Breast epithelium (tissue), 4 donors: ENCODE measurements around the gene TNS2. TPM values are rescaled to one million over a fixed set of nuclear protein-coding genes. Genes with fewer than 3 reads are reported as not detected.
A peak's percentile ranks its signal among the peaks of the same experiment; 100 is the strongest.

Experiments used
- DNase-seq, 2 donors: peaks; one replicate each; pipeline ENCODE4 v3.0.0-alpha.2; 2019; ENCODE audit warnings: low spot score in 2 of 2
- H3K27ac ChIP-seq, 2 donors: fragments of 200-600 bp; sonication (generic) in 1 of 2; one replicate each; pipeline ENCODE4 v1.5.1; 2016 to 2019; ENCODE audit warnings: mild to moderate bottlenecking in 1 of 2
- H3K27me3 ChIP-seq, 2 donors: fragments of 200-600 bp; sonication (generic) in 1 of 2; one replicate each; pipeline versions ENCODE4 v1.5.1 to v1.6.0; 2017 to 2019; ENCODE audit warnings: control low read depth in 1 of 2, mild to moderate bottlenecking in 1 of 2
- H3K36me3 ChIP-seq: fragments of 200-600 bp; one replicate; pipeline ENCODE4 v1.5.1; 2019
- H3K4me1 ChIP-seq, 2 donors: fragments of 200-600 bp; sonication (generic); one replicate each; pipeline ENCODE4 v1.5.1; 2016 to 2019; ENCODE audit warnings: control low read depth in 1 of 2
- H3K4me3 ChIP-seq, 3 donors: fragments of 200-600 bp; sonication (generic); 1 replicate in 2 of 3; 2 replicates in 1 of 3; pipeline ENCODE4 v1.5.1; 2016 to 2019; ENCODE audit warnings: mild to moderate bottlenecking in 3 of 3, moderate library complexity in 2 of 3
- H3K9me3 ChIP-seq, 2 donors: fragments of 200-600 bp; sonication (generic) in 1 of 2; one replicate each; pipeline ENCODE4 v1.5.1; 2016 to 2019; ENCODE audit warnings: control low read depth in 1 of 2
- CTCF ChIP-seq, 3 donors: fragments of 450-650 bp; IDR thresholded peaks; one replicate each; pipeline ENCODE4 v1.5.1; 2016 to 2017; ENCODE audit warnings: antibody characterized with exemption in 3 of 3, mild to moderate bottlenecking in 3 of 3, moderate library complexity in 3 of 3
- POLR2A ChIP-seq: fragments of 450-650 bp; IDR thresholded peaks from one replicate; pipeline ENCODE4 v1.6.1; 2016; ENCODE audit warnings: antibody characterized with exemption, mild to moderate bottlenecking, moderate library complexity
- POLR2AphosphoS5 ChIP-seq, 3 donors: sonication (generic); formaldehyde crosslinking; IDR thresholded peaks; one replicate each; pipeline ENCODE4 v1.6.1; 2017; ENCODE audit warnings: antibody characterized with exemption in 3 of 3
- intact Hi-C: fragments of 100-400 bp; cut with DNase I; formaldehyde crosslinking; loops from one replicate; pipeline ENCODE4 v1.15.1; 2023; ENCODE audit warnings: low total_unique reads
- total RNA-seq, 3 donors: library from RNA; depleted of rRNA; stranded (reverse); fragments of >200 nt; gene quantifications; one replicate each; pipeline ENCODE4 v1.1.0, GENCODE V29; 2016

The TNS2 gene
- total RNA-seq, 3 donors from 2014 or later: 65.4 to 228 (median 156) TPM

DNA sequence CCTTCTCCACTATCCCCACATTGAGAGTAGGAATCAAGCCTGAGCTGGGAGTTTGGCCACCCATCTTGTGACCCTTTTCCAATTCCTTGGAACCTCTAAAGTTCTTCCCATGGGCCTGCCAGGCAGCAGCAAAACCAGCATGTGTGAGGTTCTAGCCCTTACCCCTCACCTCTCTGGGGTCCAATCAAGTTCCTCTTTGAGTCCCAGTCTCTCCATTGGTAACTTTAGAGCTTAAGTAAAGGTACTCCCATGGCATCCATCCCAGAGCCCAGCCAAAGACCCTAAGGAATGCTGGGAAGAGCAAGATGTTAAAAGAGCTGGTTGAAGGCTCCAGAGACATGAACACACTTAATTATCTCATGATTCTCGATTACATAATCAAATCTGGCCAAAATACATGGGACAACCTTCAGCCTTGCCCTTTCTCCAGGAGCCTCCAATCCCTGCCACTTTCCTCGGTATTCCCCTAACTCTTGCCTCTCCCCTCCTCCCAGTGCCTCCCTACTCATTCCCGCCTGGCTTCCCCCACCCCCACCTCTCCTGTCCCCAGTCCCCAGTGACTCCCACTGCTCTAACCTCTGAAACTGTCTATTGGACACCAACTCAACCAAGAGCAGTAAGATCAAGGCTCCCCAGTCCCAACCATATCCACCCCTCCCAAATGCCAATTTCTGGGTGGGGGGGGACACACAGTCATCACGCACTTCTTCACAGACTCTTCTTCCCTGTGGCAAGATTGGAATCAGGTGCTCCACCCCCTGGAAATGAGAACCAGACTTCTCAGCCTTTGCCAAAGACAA, 4.8 kb upstream of the TNS2 start:
- peak overlapping the region; percentile 68 to 80 (median 70) for H3K4me3 ChIP-seq
- no peaks in the 10 kb centered on the region for H3K36me3 ChIP-seq
- peak overlapping the region; percentile 97 to 99 for H3K27ac ChIP-seq
- H3K9me3 ChIP-seq: no peaks in the 10 kb centered on the region
- peaks cover 0 to 34% of the 10 kb centered on the region in 2 donors for H3K4me1 ChIP-seq
- no peaks in the 10 kb centered on the region for H3K27me3 ChIP-seq
- no peak for DNase-seq
- intact Hi-C loops: no loop called here
- TF ChIP-seq POLR2A (no peak), CTCF (IDR thresholded peaks at IDR 0.05) (no peak), POLR2AphosphoS5 (IDR thresholded peaks at IDR 0.05) (no peak)

- intact Hi-C loops: no loop called here
- DNase-seq: peak in 1 of 2 donors; percentile 43
- H3K27me3 ChIP-seq: no peaks in the 10 kb centered on the region
These were observed 4.2 kb upstream of the TNS2 start for GRCh38 chr12:53045696-53046045.

DNA sequence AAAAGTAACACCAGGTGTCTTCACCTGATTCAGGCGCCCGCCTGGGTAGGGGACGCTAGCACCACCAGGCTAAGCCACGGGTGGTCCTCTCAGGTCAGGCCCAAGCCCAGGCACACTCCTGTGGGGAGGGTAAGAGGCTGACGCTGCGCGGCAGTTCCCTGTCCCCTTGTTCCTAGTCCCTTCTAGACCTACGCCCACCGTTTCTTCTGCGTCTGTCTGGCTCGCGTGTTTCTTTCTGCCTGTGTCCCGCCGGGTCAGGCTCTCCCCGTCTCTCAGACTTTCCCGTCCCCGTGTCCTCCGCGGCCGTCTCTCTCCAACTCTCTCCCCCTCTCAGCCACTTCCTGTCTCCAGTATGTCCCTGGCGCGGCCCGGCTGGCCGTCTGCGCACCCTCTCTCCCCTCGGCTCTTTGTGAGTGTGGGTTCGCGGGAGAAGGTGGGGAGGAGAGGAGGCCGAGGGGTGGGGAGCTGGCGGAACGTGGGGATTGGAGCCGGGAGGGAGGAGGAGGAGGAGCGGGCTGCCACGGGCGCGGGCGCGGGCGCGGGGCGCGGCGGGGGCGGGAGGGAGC, 3.1 kb upstream of the TNS2 start:
- peaks cover 0 to 43% of the 10 kb centered on the region in 2 donors for H3K4me1 ChIP-seq

More at GRCh38 chr12:53045696-53046045, 4.2 kb upstream of the TNS2 start:
- peak overlapping the region; percentile 97 to 99 for H3K27ac ChIP-seq
- H3K4me3 ChIP-seq: peak overlapping the region; percentile 68 to 80 (median 70)
- H3K36me3 ChIP-seq: no peaks in the 10 kb centered on the region
- TF ChIP-seq POLR2AphosphoS5 (IDR thresholded peaks at IDR 0.05) (peak; percentile 10 to 37 (median 14)), CTCF (IDR thresholded peaks at IDR 0.05) (no peak)
- H3K4me1 ChIP-seq: peaks cover 0 to 34% of the 10 kb centered on the region in 2 donors
- no peaks in the 10 kb centered on the region for H3K9me3 ChIP-seq

GRCh38 chr12:53047221-53048032, 2.4 kb upstream of the TNS2 start:
- Histone ChIP-seq H3K36me3 (no peaks in the 10 kb centered on the region), H3K4me3 (peak overlapping the region; percentile 68 to 80 (median 78)), H3K9me3 (no peaks in the 10 kb centered on the region), H3K27ac (peak overlapping the region; percentile 97 to 99), H3K4me1 (peaks cover 0 to 50% of the 10 kb centered on the region in 2 donors), H3K27me3 (no peaks in the 10 kb centered on the region)
- TF ChIP-seq POLR2A (no peak), POLR2AphosphoS5 (IDR thresholded peaks at IDR 0.05) (peak; percentile 9 to 66 (median 42)), CTCF (IDR thresholded peaks at IDR 0.05) (peak in 1 of 3 donors; percentile 35)
- intact Hi-C loops: no loop called here
- peak; percentile 76 to 80 for DNase-seq

More for the DNA sequence above, 3.1 kb upstream of the TNS2 start:
- Histone ChIP-seq H3K4me3 (peak overlapping the region; percentile 68 to 80 (median 70)), H3K27me3 (no peaks in the 10 kb centered on the region), H3K27ac (peak overlapping the region; percentile 97 to 99), H3K9me3 (no peaks in the 10 kb centered on the region), H3K36me3 (no peaks in the 10 kb centered on the region)
- intact Hi-C loops: no loop called here
- peak; percentile 91 to 93 for DNase-seq
- TF ChIP-seq POLR2A (peak; percentile 98), CTCF (IDR thresholded peaks at IDR 0.05) (no peak), POLR2AphosphoS5 (IDR thresholded peaks at IDR 0.05) (peak; percentile 98 to 99 (median 98))
